HG02759 (cell line): ENCODE results near the gene OR3A2.
"Not testable (repeated sequence)": the region's sequence is repeated elsewhere in the genome, so short reads cannot be mapped to it uniquely, and the experiment has no call there.

Experiments used
- ATAC-seq: cut with Tn5 transposase; IDR thresholded peaks from one replicate; pipeline ENCODE4 v1.9.1; 2021; ENCODE audit warnings: mild to moderate bottlenecking, moderate library complexity; ENCODE audit not compliant: unreplicated experiment

The OR3A2 gene

DNA sequence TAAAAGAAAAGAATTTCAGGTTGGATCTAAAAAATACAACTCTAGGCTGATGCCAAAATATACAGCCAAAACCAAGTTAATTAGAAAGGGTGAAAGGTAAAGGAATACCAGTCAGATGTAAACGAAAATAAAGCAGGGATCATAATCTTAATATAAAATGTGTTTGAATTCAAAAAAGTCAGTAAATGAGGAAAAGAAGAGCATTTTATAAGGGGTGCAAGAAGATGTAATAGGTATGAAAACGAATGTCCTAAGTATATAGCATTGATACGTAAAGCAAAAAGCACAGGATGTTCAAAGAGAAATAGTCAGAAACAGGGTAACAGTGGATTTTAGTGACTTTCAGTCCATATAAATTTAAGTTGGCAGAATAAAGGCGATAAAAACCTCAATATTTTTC, 90.5 kb downstream of the OR3A2 start:
- no peak for ATAC-seq

DNA sequence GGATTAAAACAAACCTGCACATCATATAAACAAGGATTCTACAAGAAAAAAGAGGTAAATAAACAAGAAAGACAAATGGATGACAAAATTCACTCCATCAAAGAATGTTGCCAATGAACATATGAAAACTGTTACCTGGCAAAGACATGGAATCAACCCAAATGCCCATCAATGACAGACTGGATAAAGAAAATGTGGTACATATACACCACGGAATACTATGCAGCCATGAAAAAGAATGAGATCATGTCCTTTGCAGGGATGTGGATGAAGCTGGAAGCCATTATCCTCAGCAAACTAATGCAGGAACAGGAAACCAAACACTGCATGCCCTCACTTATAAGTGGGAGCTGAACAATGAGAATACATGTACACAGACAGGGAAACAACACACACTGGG, 92.6 kb downstream of the OR3A2 start:
- not testable (repeated sequence) for ATAC-seq

DNA sequence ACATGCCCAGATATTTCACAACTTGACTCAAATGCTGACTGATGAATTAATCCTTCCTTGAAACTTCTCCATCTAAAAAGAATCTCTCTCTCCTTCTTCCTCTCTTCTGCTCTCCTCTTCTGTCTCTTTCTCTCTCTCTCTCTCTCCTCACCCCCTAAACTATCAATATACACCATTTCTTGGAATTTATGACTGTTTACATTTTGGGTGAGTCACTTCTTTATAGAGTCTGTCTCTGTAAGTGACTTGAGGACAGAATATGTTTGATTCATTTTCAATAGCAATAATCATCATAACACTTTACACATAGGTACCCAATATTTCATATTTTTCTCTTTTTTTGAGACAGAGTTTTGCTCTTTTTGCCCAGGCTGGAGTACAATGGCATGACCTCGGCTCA, 103.2 kb downstream of the OR3A2 start:
- ATAC-seq: no peak

DNA sequence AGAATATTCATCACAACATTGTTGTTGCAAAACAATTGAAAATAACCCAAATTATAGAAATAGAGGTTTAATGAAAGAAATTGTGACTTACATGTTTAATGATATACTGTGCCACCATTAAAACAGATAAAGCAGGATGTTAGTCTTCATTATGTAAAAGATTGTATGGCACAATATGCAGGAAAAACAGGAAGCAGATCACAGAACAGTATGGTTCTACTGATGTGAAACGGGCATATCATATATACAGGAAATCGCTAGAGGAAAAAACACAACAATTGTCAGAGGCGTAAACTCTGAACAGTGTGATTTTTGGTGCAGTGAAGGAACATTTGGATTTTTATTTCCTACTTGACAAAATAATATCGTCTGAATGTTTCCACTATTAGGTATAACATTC, 110.0 kb downstream of the OR3A2 start:
- no peak for ATAC-seq

- ATAC-seq: no peak
These were observed 114.8 kb downstream of the OR3A2 start for GRCh38 chr17:3271072-3271848.

- ATAC-seq: no peak
These were observed 125.5 kb downstream of the OR3A2 start for GRCh38 chr17:3260600-3260999.

DNA sequence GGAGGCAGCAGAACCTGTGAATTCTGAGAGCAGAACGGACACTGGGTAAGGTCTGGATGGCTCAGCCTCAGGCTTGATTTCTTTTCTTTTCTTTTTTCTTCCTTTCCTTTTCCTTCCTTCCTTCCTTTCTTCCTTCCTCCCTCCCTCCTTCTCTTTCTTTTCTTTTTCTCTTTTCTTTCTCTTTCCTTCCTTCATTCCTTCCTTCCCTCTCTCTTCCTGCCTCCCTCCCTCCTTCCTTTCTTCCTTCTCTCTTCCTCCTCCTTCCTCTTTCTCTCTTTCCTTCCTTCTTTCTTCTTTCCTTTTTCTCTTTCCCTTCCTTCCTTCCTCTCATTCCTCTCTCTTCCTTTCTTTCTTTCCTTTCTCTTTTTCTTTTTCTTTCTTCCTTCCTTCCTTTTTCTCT, 125.9 kb downstream of the OR3A2 start:
- ATAC-seq: no peak

DNA sequence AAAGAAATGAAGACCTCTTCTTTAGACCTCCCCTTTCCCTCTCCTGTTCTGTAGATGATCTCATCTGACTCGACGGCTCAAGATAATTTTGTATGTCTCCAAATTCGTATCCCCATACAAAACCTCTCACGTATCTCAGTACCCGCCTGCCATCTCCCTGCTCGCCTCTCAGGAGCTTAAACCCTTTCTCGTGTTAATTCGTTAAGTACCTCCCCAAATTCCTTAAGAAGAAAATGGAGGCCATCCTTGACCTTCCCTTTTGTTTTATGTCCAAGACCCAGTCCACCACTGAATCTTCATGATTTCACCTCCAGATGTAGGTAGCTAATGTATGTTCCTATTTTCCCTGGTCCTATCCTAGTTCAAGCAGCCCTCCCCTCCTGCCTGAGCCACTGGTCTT, 129.5 kb downstream of the OR3A2 start:
- no peak for ATAC-seq

GRCh38 chr17:3249013-3249412, 137.1 kb downstream of the OR3A2 start:
- not testable (repeated sequence) for ATAC-seq

DNA sequence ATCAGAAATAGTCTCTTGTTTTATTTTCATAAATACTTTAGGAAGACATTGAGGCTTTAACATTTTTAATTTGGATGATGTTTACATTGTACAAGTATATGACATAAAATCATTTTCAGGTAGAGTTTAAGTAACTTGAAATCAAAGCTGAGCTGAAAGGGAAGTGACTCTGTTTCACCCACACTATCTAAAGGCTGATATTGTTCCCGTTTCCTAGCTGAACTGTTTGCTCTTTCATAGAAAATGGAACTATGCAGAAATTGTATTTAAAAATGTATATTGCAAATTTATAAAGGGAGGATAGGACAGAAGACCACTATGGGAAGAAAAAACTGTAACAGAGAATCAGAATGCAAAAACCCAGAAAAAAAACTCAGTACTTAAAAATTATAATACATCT, 141.3 kb downstream of the OR3A2 start:
- not testable (repeated sequence) for ATAC-seq

DNA sequence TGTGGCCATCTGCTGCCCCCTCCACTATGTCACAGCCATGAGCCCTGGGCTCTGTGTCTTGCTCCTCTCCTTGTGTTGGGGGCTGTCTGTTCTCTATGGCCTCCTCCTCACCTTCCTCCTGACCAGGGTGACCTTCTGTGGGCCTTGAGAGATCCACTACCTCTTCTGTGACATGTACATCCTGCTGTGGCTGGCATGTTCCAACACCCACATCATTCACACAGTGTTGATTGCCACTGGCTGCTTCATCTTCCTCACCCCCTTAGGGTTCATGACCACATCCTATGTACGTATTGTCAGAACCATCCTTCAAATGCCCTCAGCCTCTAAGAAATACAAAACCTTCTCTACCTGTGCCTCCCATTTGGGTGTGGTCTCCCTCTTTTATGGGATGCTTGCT, 145.1 kb downstream of the OR3A2 start:
- ATAC-seq: not testable (repeated sequence)

- ATAC-seq: not testable (repeated sequence)
These were observed 147.4 kb downstream of the OR3A2 start for GRCh38 chr17:3238685-3239084.

DNA sequence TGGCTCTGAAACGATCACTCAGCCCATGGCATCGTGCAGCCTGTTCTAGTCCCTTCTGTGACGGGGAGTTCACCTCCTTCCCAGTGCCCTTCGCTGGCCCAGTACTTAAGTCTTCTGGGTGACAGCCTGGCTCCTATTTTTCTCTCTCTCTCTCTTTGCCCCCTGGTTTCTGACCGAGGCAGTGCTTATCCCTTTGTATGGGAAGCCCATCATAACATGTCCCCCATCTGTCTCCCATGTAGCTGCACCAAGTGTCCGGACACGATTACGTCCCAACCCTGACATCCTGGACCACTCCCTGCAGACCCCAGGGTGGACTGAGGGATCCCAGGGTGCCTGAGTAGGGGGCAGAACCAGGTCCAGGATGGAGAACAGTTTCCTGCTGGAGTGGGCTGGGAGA, 153.8 kb downstream of the OR3A2 start:
- not testable (repeated sequence) for ATAC-seq
